Trophoblast cell (in vitro differentiated cells and primary cell): Measurements from ENCODE around the gene RSAD2.

Source experiments
- DNase-seq, 2 donors: peaks; one replicate each; pipeline ENCODE4 v3.0.0-alpha.2; 2016
- H2AFZ ChIP-seq: 2 replicates; pipeline ENCODE4 v1.6.1; 2013; ENCODE audit warnings: low read length, moderate library complexity, mild to moderate bottlenecking; ENCODE audit not compliant: insufficient read depth, poor library complexity
- H2AK5ac ChIP-seq: 2 replicates; pipeline ENCODE4 v1.6.1; 2013; ENCODE audit warnings: mild to moderate bottlenecking, low read length
- H2BK120ac ChIP-seq: 2 replicates; pipeline ENCODE4 v1.6.1; 2013; ENCODE audit warnings: low read length, mild to moderate bottlenecking, moderate library complexity; ENCODE audit not compliant: insufficient read depth, poor library complexity
- H2BK12ac ChIP-seq: 2 replicates; pipeline ENCODE4 v1.6.1; 2013; ENCODE audit warnings: mild to moderate bottlenecking, low read length, moderate library complexity
- H2BK5ac ChIP-seq: 2 replicates; pipeline ENCODE4 v1.6.1; 2013; ENCODE audit warnings: low read length, low read depth, moderate library complexity, mild to moderate bottlenecking; ENCODE audit not compliant: poor library complexity
- H3K14ac ChIP-seq: 2 replicates; pipeline ENCODE4 v1.6.1; 2013; ENCODE audit warnings: mild to moderate bottlenecking, low read length
- H3K18ac ChIP-seq: 2 replicates; pipeline ENCODE4 v1.6.1; 2013; ENCODE audit warnings: mild to moderate bottlenecking, low read length
- H3K23ac ChIP-seq: 2 replicates; pipeline ENCODE4 v1.6.1; 2013; ENCODE audit warnings: low read length
- H3K27ac ChIP-seq: 2 replicates; pipeline ENCODE4 v1.5.1; 2013; ENCODE audit warnings: low read depth, mild to moderate bottlenecking, inconsistent platforms, low read length, moderate library complexity
- H3K27me3 ChIP-seq: 2 replicates; pipeline ENCODE4 v1.6.1; 2013; ENCODE audit warnings: inconsistent platforms, mild to moderate bottlenecking, low read length, moderate library complexity; ENCODE audit not compliant: insufficient read depth
- H3K36me3 ChIP-seq, 2 experiments: 1 replicate in 1 of 2; 2 replicates in 1 of 2; pipeline ENCODE4 v1.6.1; 2013; ENCODE audit warnings: low read length in 2 of 2, mild to moderate bottlenecking in 2 of 2, moderate library complexity in 1 of 2; ENCODE audit not compliant: insufficient read depth in 2 of 2, control insufficient read depth in 1 of 2
- H3K4ac ChIP-seq: 2 replicates; pipeline ENCODE4 v1.6.1; 2013; ENCODE audit warnings: low read depth, mild to moderate bottlenecking, low read length, moderate library complexity
- H3K4me1 ChIP-seq, 2 experiments: 1 replicate in 1 of 2; 2 replicates in 1 of 2; pipeline ENCODE4 v1.6.1; 2013; ENCODE audit warnings: low read length in 2 of 2, mild to moderate bottlenecking in 2 of 2, moderate library complexity in 1 of 2; ENCODE audit not compliant: insufficient read depth in 2 of 2, control insufficient read depth in 1 of 2
- H3K4me2 ChIP-seq: 2 replicates; pipeline ENCODE4 v1.6.1; 2013; ENCODE audit warnings: inconsistent platforms, mild to moderate bottlenecking, low read length, moderate library complexity
- H3K4me3 ChIP-seq: 2 replicates; pipeline ENCODE4 v1.5.1; 2013; ENCODE audit warnings: mild to moderate bottlenecking, low read depth, low read length, inconsistent platforms
- H3K79me1 ChIP-seq: one replicate; pipeline ENCODE4 v1.6.1; 2013; ENCODE audit warnings: low read length
- H3K79me2 ChIP-seq: 2 replicates; pipeline ENCODE4 v1.6.1; 2013; ENCODE audit warnings: low read length, mild to moderate bottlenecking; ENCODE audit not compliant: control insufficient read depth, insufficient read depth, poor library complexity
- H3K9ac ChIP-seq: 2 replicates; pipeline ENCODE4 v1.6.1; 2013; ENCODE audit warnings: mild to moderate bottlenecking, low read length
- H3K9me3 ChIP-seq: 2 replicates; pipeline ENCODE4 v1.6.1; 2013; ENCODE audit warnings: low read depth, mild to moderate bottlenecking, control low read depth, inconsistent platforms, low read length; ENCODE audit not compliant: insufficient read depth
- H4K12ac ChIP-seq: 2 replicates; pipeline ENCODE4 v1.6.1; 2013; ENCODE audit warnings: low read depth, mild to moderate bottlenecking, low read length, moderate library complexity
- H4K8ac ChIP-seq: 2 replicates; pipeline ENCODE4 v1.6.1; 2013; ENCODE audit warnings: low read depth, mild to moderate bottlenecking, low read length, moderate library complexity
- H4K91ac ChIP-seq: one replicate; pipeline ENCODE4 v1.6.1; 2013; ENCODE audit warnings: low read depth, mild to moderate bottlenecking, low read length, moderate library complexity
- WGBS: extraction: QIAGEN DNeasy Blood & Tissue Kit; methylation state at CpG from one replicate; pipeline ENCODE4 v1.1.7; 2013; ENCODE audit warnings: missing lambda C conversion rate; ENCODE audit not compliant: insufficient read length, insufficient coverage; ENCODE audit errors: extremely low coverage; 5-methylcytosine and 5-hydroxymethylcytosine counted together

The RSAD2 gene

GRCh38 chr2:6943971-6944370, 66.4 kb downstream of the RSAD2 start:
- H3K23ac ChIP-seq, result no peak overlapping the region
- H3K4me1 ChIP-seq, result no peaks in the 10 kb centered on the region
- no peak overlapping the region for H3K18ac ChIP-seq
- H2BK5ac ChIP-seq, result no peak overlapping the region
- H3K79me2 ChIP-seq, result no peaks in the 10 kb centered on the region
- H2AK5ac ChIP-seq, result no peak overlapping the region
- no peak overlapping the region for H3K4me2 ChIP-seq
- H3K4ac ChIP-seq, result no peak overlapping the region
- no peak overlapping the region for H2BK120ac ChIP-seq
- no peak overlapping the region for H3K4me3 ChIP-seq
- DNase-seq, result no peak
- no CpG with 5 or more reads among the region's 8 CpGs for WGBS
- H4K8ac ChIP-seq, result no peak overlapping the region
- H3K9ac ChIP-seq, result no peak overlapping the region
- H3K27ac ChIP-seq, result no peak overlapping the region
- H4K12ac ChIP-seq, result no peak overlapping the region
- H2AFZ ChIP-seq, result no peak overlapping the region
- H3K36me3 ChIP-seq, result peaks cover 4 to 9% of the 10 kb centered on the region in 2 experiments
- H3K9me3 ChIP-seq, result no peaks in the 10 kb centered on the region
- no peak overlapping the region for H3K14ac ChIP-seq
- no peaks in the 10 kb centered on the region for H3K27me3 ChIP-seq
- no peak overlapping the region for H4K91ac ChIP-seq
- H3K79me1 ChIP-seq, result no peaks in the 10 kb centered on the region
- H2BK12ac ChIP-seq, result no peak overlapping the region

- no peak overlapping the region for H3K4me3 ChIP-seq
- DNase-seq, result no peak
- no CpG with 5 or more reads among the region's 5 CpGs for WGBS
- no peaks in the 10 kb centered on the region for H3K9me3 ChIP-seq
- H3K14ac ChIP-seq, result no peak overlapping the region
- H3K27ac ChIP-seq, result no peak overlapping the region
- H3K4ac ChIP-seq, result no peak overlapping the region
- H3K27me3 ChIP-seq, result no peaks in the 10 kb centered on the region
- H2AK5ac ChIP-seq, result no peak overlapping the region
- H3K9ac ChIP-seq, result no peak overlapping the region
- H3K36me3 ChIP-seq, result peaks cover 4 to 9% of the 10 kb centered on the region in 2 experiments
- H2BK120ac ChIP-seq, result no peak overlapping the region
- no peak overlapping the region for H2BK12ac ChIP-seq
- H4K91ac ChIP-seq, result no peak overlapping the region
- no peaks in the 10 kb centered on the region for H3K79me2 ChIP-seq
- no peak overlapping the region for H3K18ac ChIP-seq
- H3K4me2 ChIP-seq, result no peak overlapping the region
- H3K23ac ChIP-seq, result no peak overlapping the region
- no peaks in the 10 kb centered on the region for H3K79me1 ChIP-seq
- H2AFZ ChIP-seq, result no peak overlapping the region
- H4K12ac ChIP-seq, result no peak overlapping the region
- H3K4me1 ChIP-seq, result no peaks in the 10 kb centered on the region
- no peak overlapping the region for H2BK5ac ChIP-seq
- no peak overlapping the region for H4K8ac ChIP-seq
These were observed 67.0 kb downstream of the RSAD2 start for GRCh38 chr2:6944555-6944954.

GRCh38 chr2:6945087-6945813, 67.7 kb downstream of the RSAD2 start:
- no peak overlapping the region for H4K91ac ChIP-seq
- no peak for DNase-seq
- H3K36me3 ChIP-seq, result peaks cover 4 to 9% of the 10 kb centered on the region in 2 experiments
- H3K4me1 ChIP-seq, result no peaks in the 10 kb centered on the region
- H2BK12ac ChIP-seq, result no peak overlapping the region
- H3K4ac ChIP-seq, result no peak overlapping the region
- no peak overlapping the region for H3K23ac ChIP-seq
- H3K79me2 ChIP-seq, result no peaks in the 10 kb centered on the region
- H3K9me3 ChIP-seq, result no peaks in the 10 kb centered on the region
- H3K9ac ChIP-seq, result no peak overlapping the region
- no peak overlapping the region for H3K14ac ChIP-seq
- H3K79me1 ChIP-seq, result no peaks in the 10 kb centered on the region
- H2BK5ac ChIP-seq, result no peak overlapping the region
- H2BK120ac ChIP-seq, result no peak overlapping the region
- H2AK5ac ChIP-seq, result no peak overlapping the region
- WGBS, result no CpG with 5 or more reads among the region's 9 CpGs
- H3K27me3 ChIP-seq, result no peaks in the 10 kb centered on the region
- no peak overlapping the region for H3K18ac ChIP-seq
- H4K12ac ChIP-seq, result no peak overlapping the region
- H3K4me3 ChIP-seq, result no peak overlapping the region
- H3K4me2 ChIP-seq, result no peak overlapping the region
- H4K8ac ChIP-seq, result no peak overlapping the region
- no peak overlapping the region for H3K27ac ChIP-seq
- no peak overlapping the region for H2AFZ ChIP-seq

- no peak overlapping the region for H2AFZ ChIP-seq
- no peaks in the 10 kb centered on the region for H3K79me2 ChIP-seq
- H2BK5ac ChIP-seq, result no peak overlapping the region
- no peak overlapping the region for H3K27ac ChIP-seq
- H3K4ac ChIP-seq, result no peak overlapping the region
- H3K4me2 ChIP-seq, result no peak overlapping the region
- no peaks in the 10 kb centered on the region for H3K4me1 ChIP-seq
- H2BK120ac ChIP-seq, result no peak overlapping the region
- H2BK12ac ChIP-seq, result no peak overlapping the region
- no peak overlapping the region for H4K8ac ChIP-seq
- H3K4me3 ChIP-seq, result no peak overlapping the region
- peaks cover 4 to 9% of the 10 kb centered on the region in 2 experiments for H3K36me3 ChIP-seq
- H3K79me1 ChIP-seq, result no peaks in the 10 kb centered on the region
- H3K14ac ChIP-seq, result no peak overlapping the region
- H3K23ac ChIP-seq, result no peak overlapping the region
- H2AK5ac ChIP-seq, result no peak overlapping the region
- no peaks in the 10 kb centered on the region for H3K9me3 ChIP-seq
- H3K27me3 ChIP-seq, result no peaks in the 10 kb centered on the region
- no peak overlapping the region for H3K9ac ChIP-seq
- no peak overlapping the region for H4K12ac ChIP-seq
- DNase-seq, result no peak
- no peak overlapping the region for H4K91ac ChIP-seq
- H3K18ac ChIP-seq, result no peak overlapping the region
These were observed 68.2 kb downstream of the RSAD2 start for GRCh38 chr2:6945821-6946220.
